Left lung (tissue), 10 donors: ENCODE data around the gene TNS3. TPM values are rescaled to one million over a fixed set of nuclear protein-coding genes. Genes with fewer than 3 reads are reported as not detected.
A peak's percentile ranks its signal among the peaks of the same experiment; 100 is the strongest.

ENCODE experiments used
- ATAC-seq: fragments of 200-7000 bp; cut with Tn5 transposase; one replicate; pipeline ENCODE4 v1.9.1; 2020; ENCODE audit warnings: moderate library complexity
- DNase-seq, 4 donors: peaks; one replicate each; pipeline ENCODE4 v3.0.0-alpha.2; 2013 to 2020
- H3K27ac ChIP-seq, 2 donors: fragments of 200-600 bp; sonication (generic) in 1 of 2; one replicate each; pipeline versions ENCODE4 v1.5.0 to v1.8.0; 2020 to 2021
- H3K27me3 ChIP-seq, 2 donors: fragments of 200-600 bp; sonication (generic) in 1 of 2; one replicate each; pipeline versions ENCODE4 v1.5.0 to v1.8.0; 2020 to 2021
- H3K36me3 ChIP-seq, 2 donors: fragments of 200-600 bp; sonication (generic) in 1 of 2; one replicate each; pipeline versions ENCODE4 v1.5.0 to v1.8.0; 2020 to 2021
- H3K4me1 ChIP-seq, 2 donors: fragments of 200-600 bp; one replicate each; pipeline ENCODE4 v1.8.0; 2021
- H3K4me3 ChIP-seq, 2 donors: fragments of 200-600 bp; sonication (generic) in 1 of 2; one replicate each; pipeline versions ENCODE4 v1.5.0 to v1.8.0; 2020 to 2021; ENCODE audit warnings: mild to moderate bottlenecking in 1 of 2
- H3K9me3 ChIP-seq, 2 donors: fragments of 200-600 bp; sonication (generic) in 1 of 2; one replicate each; pipeline versions ENCODE4 v1.5.0 to v1.8.0; 2020 to 2021
- intact Hi-C, 2 donors: fragments of 100-400 bp; cut with DNase I; formaldehyde crosslinking; loops; one replicate each; pipeline versions ENCODE4 v1.11.2 to v1.14.2; 2022
- polyA plus RNA-seq, 6 donors: library from polyadenylated mRNA; unstranded; fragments of 120-200 nt; gene quantifications; one replicate each; pipeline ENCODE4 v1.2.1, GENCODE V29; 2013; ENCODE audit not compliant: insufficient read length in 6 of 6
- total RNA-seq, 2 donors: library from RNA; stranded (reverse); fragmentation: NEBNext Ultra II Directional; extraction: Animal tissue kit (Norgen Biotek cat#: 25700); gene quantifications; one replicate each; pipeline ENCODE4 v1.2.1, GENCODE V29; 2021
- TF ChIP-seq, protein P1 (sequence below), 2 donors: fragments of 200-600 bp; sonication (generic) in 1 of 2; IDR thresholded peaks; one replicate each; pipeline versions ENCODE4 v1.5.0 to v1.8.0; 2021; ENCODE audit warnings: antibody characterized with exemption in 2 of 2
- donor health status: DM: no; HTN: yes; CAD: no.
- donor health status: DM: no; HTN: no; CAD: no.

The TNS3 gene
- total and polyA plus RNA-seq, 8 donors = 86.3 to 151 (median 97.8) TPM

DNA sequence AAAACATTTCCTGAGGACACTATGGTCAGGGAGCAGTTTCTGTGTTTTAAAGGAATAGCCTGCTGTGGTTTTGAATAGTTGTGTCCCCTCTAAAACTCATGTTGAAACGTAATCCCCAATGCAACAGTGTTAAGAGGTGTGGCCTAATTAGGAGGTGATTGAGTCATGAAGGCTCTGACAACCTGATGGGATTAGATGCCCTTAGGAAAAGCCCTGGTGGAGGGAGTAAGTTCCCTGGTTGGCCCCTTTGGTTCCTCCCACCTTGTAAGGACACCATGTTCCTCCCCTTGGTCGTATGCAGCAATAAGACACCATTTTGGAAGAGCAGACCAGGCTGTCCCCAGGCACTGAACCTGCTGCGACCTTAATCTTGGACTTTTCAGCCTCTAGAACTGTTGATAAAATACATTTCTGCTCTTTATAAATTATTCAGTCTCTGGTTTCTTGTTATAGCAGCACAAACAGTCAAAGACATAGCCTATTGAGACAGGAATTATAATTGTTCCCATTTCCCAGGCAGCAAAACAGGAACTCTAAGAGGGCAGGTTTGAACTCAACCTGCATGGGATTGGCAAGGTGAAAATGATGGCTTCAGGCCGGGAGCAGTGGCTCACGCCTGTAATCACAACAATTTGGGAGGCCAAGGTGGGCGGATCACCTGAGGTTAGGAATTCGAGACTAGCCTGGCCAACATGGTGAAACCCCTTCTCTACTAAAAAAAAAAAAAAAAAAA is 20.5 kb upstream of the TNS3 start:
- Histone ChIP-seq H3K27me3 (no peaks in the 10 kb centered on the region), H3K36me3 (no peaks in the 10 kb centered on the region), H3K4me1 (peaks cover 20 to 38% of the 10 kb centered on the region in 2 donors), H3K27ac (no peak overlapping the region), H3K4me3 (no peak overlapping the region), H3K9me3 (peaks cover 0 to 11% of the 10 kb centered on the region in 2 donors)
- intact Hi-C loops = no loop called here
- ATAC-seq (no peak), DNase-seq (no peak)
- TF ChIP-seq, protein P1, sequence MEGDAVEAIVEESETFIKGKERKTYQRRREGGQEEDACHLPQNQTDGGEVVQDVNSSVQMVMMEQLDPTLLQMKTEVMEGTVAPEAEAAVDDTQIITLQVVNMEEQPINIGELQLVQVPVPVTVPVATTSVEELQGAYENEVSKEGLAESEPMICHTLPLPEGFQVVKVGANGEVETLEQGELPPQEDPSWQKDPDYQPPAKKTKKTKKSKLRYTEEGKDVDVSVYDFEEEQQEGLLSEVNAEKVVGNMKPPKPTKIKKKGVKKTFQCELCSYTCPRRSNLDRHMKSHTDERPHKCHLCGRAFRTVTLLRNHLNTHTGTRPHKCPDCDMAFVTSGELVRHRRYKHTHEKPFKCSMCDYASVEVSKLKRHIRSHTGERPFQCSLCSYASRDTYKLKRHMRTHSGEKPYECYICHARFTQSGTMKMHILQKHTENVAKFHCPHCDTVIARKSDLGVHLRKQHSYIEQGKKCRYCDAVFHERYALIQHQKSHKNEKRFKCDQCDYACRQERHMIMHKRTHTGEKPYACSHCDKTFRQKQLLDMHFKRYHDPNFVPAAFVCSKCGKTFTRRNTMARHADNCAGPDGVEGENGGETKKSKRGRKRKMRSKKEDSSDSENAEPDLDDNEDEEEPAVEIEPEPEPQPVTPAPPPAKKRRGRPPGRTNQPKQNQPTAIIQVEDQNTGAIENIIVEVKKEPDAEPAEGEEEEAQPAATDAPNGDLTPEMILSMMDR (IDR thresholded peaks at IDR 0.05) = no peak

DNA sequence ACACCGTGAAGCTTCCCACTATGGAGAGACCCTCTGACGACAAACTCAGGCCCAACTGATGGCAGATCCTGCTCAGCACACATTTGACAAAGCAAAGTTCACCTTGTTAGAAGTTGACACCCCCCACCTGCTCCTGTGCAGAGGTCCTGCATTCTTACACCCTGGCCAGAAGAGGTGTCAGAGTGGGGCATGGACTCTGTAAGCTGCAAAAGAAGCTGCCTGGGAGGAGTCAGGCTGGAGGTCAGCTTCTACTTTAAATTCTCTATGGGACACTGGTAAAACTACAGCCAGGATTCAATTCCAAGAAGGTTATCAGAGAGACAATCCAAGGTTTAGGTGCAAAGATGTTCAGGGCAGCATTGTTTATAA is 20.0 kb upstream of the TNS3 start:
- no peak overlapping the region for H3K4me3 ChIP-seq
- TF ChIP-seq, protein P1 (IDR thresholded peaks at IDR 0.05) = no peak
- H3K27me3 ChIP-seq = no peaks in the 10 kb centered on the region
- no peak for DNase-seq
- no peaks in the 10 kb centered on the region for H3K36me3 ChIP-seq
- no peak overlapping the region for H3K27ac ChIP-seq
- no peak for ATAC-seq
- H3K4me1 ChIP-seq = peaks cover 20 to 38% of the 10 kb centered on the region in 2 donors
- peaks cover 0 to 17% of the 10 kb centered on the region in 2 donors for H3K9me3 ChIP-seq
- intact Hi-C loops = no loop called here

DNA sequence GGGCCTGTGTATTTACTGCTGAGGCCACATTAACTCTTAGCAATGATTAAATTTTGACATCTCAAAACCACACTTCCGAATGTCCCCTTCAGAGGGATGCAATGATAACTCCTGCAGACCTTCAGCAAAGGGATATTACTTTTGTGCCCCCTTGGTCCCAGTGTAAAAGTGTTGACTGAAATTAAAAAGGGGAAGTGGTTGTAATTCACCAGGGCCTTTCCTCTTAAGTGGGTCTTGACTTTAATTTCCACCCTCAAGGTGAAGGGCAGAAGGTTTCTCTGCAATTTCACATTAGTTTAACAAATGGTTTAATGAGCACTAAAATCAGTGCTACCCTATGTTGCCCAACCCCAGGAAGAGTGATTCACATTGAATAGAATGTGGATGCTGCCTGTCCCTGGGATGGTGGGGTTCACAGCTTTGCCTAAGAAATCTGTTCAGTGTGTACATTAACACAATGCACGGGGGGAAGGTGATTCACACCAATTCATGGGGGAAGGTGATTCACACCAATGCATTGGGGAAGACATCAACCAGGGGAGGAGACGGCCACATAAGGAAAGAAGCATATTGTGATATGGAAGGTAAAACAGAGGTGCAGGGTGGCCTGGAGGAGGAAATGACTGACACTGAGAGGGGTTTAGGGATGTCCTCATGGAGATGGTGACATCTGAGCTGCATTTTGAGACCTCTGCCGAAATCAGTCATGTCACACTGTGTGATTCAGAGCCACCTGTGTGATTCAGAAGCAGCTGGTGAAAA is 19.4 kb upstream of the TNS3 start:
- no peak overlapping the region for H3K27ac ChIP-seq
- H3K9me3 ChIP-seq = peaks cover 0 to 22% of the 10 kb centered on the region in 2 donors
- ATAC-seq (no peak), DNase-seq (no peak)
- H3K4me1 ChIP-seq = peaks cover 20 to 36% of the 10 kb centered on the region in 2 donors
- intact Hi-C loops = no loop called here
- H3K36me3 ChIP-seq = no peaks in the 10 kb centered on the region
- no peaks in the 10 kb centered on the region for H3K27me3 ChIP-seq
- no peak overlapping the region for H3K4me3 ChIP-seq
- TF ChIP-seq, protein P1 (IDR thresholded peaks at IDR 0.05) = no peak

DNA sequence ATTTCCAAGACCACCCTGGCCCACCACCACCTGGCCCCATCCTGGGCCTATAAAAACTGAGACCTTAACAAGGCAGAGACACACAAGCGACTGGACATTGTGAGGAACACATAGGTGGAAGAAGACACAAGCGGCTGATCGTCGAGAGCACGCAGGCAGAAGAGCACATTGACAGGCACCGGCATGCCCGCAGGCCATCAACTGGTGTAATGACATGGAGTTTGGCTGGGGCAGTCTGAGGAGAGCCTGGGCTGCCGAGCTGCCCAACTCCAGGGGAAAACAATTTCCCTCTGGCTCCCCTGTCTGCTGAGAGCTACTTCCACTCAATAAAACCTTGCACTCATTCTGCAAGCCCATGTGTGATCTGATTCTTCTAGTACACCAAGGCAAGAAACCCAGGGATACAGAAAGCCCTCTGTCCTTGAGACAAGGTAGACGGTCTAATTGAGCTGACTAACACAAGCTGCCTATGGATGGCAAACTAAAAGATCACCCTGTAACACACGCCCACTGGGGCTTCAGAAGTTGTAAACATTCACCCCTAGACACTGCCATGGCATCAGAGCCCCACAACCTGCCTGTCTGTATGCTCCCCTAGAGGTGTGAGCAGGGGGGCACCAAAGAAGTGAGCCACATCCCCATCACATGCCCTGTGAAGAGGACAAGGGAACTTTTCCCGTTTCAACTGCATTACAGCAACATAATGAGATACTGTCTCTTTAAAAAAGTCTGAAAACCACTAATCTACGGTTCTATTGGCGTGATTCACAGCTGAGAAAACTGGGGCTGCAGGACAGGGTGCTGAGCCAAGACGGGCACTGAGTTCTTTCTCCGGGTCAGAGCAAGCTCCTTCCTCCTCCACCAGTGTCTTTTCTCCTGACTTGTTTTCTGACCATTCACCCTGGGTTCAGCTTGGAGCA is 18.5 kb upstream of the TNS3 start:
- no peaks in the 10 kb centered on the region for H3K27me3 ChIP-seq
- DNase-seq = no peak
- H3K4me3 ChIP-seq = no peak overlapping the region
- no peaks in the 10 kb centered on the region for H3K36me3 ChIP-seq
- H3K27ac ChIP-seq = no peak overlapping the region
- H3K4me1 ChIP-seq = peaks cover 20 to 35% of the 10 kb centered on the region in 2 donors
- ATAC-seq = peak; percentile 42
- intact Hi-C loops = no loop called here
- TF ChIP-seq, protein P1 (IDR thresholded peaks at IDR 0.05) = no peak
- peaks cover 0 to 27% of the 10 kb centered on the region in 2 donors for H3K9me3 ChIP-seq
